DOHH2 (cell line): ENCODE results near the gene PPP2CA.
"Not testable (repeated sequence)": the region's sequence is repeated elsewhere in the genome, so short reads cannot be mapped to it uniquely, and the experiment has no call there.

ENCODE experiments used
- H3F3A ChIP-seq: fragments of 200-600 bp; sonication (generic), shearing (Covaris generic); 2 replicates; pipeline ENCODE4 v1.6.0; 2016; ENCODE audit warnings: antibody characterized with exemption, mild to moderate bottlenecking; ENCODE audit not compliant: control insufficient read depth, insufficient read depth
- H3K27ac ChIP-seq: fragments of 200-600 bp; sonication (generic); 2 replicates; pipeline ENCODE4 v1.5.1; 2014; ENCODE audit warnings: low read depth, mild to moderate bottlenecking, low read length, moderate library complexity
- H3K27me3 ChIP-seq: fragments of 200-600 bp; sonication (generic); 2 replicates; pipeline ENCODE4 v1.6.1; 2014; ENCODE audit warnings: mild to moderate bottlenecking, low read length, mixed read lengths; ENCODE audit not compliant: control insufficient read depth
- H3K36me3 ChIP-seq: fragments of 200-600 bp; sonication (generic); 2 replicates; pipeline ENCODE4 v1.6.1; 2014; ENCODE audit warnings: mild to moderate bottlenecking, low read length, moderate library complexity, mixed read lengths; ENCODE audit not compliant: control insufficient read depth
- H3K4me1 ChIP-seq: fragments of 200-600 bp; sonication (generic); 2 replicates; pipeline ENCODE4 v1.6.1; 2014; ENCODE audit warnings: mild to moderate bottlenecking, low read length, mixed read lengths; ENCODE audit not compliant: control insufficient read depth
- H3K4me2 ChIP-seq: fragments of 200-600 bp; sonication (generic); 2 replicates; pipeline ENCODE4 v1.6.0; 2014; ENCODE audit warnings: mild to moderate bottlenecking, low read length, moderate library complexity
- H3K4me3 ChIP-seq: fragments of 200-600 bp; sonication (generic); 2 replicates; pipeline ENCODE4 v1.5.1; 2014; ENCODE audit warnings: mild to moderate bottlenecking, low read length, mixed read lengths
- H3K79me2 ChIP-seq: fragments of 200-600 bp; sonication (generic); 2 replicates; pipeline ENCODE4 v1.6.1; 2014; ENCODE audit warnings: mild to moderate bottlenecking, low read length, mixed read lengths; ENCODE audit not compliant: control insufficient read depth
- H3K9me2 ChIP-seq: fragments of 200-600 bp; sonication (generic); replicated peaks from 2 replicates; pipeline ENCODE4 v1.6.1; 2014; ENCODE audit warnings: mild to moderate bottlenecking, low read length, mixed read lengths; ENCODE audit not compliant: control insufficient read depth
- H3K9me3 ChIP-seq: fragments of 200-600 bp; sonication (generic); 2 replicates; pipeline ENCODE4 v1.6.1; 2014; ENCODE audit warnings: antibody characterized with exemption, low read length, mixed read lengths; ENCODE audit not compliant: control insufficient read depth, insufficient read depth
- H4K20me1 ChIP-seq: fragments of 200-600 bp; sonication (generic); 2 replicates; pipeline ENCODE4 v1.6.0; 2014; ENCODE audit warnings: low read depth, mild to moderate bottlenecking, antibody characterized with exemption, low read length, moderate library complexity; ENCODE audit not compliant: control insufficient read depth, insufficient read depth
- EZH2phosphoT487 ChIP-seq: fragments of 200-600 bp; sonication (generic); IDR thresholded peaks from 2 replicates; pipeline ENCODE4 v1.6.1; 2017; ENCODE audit warnings: borderline replicate concordance, mild to moderate bottlenecking, antibody characterized with exemption, low read length, moderate library complexity, mixed read lengths
- TF ChIP-seq, protein P1 (sequence below): fragments of 200-600 bp; sonication (generic); IDR thresholded peaks from one replicate; pipeline ENCODE4 v1.5.1; 2014; ENCODE audit warnings: antibody characterized with exemption, mild to moderate bottlenecking, low read depth, low read length; ENCODE audit not compliant: poor library complexity, severe bottlenecking

The PPP2CA gene

GRCh38 chr5:134215757-134216156, 10.1 kb downstream of the PPP2CA start:
- peaks cover 13% of the 10 kb centered on the region for H3K4me1 ChIP-seq
- no peaks in the 10 kb centered on the region for H3F3A ChIP-seq
- H3K9me2 ChIP-seq: no peaks in the 10 kb centered on the region
- H3K79me2 ChIP-seq: peaks cover 100% of the 10 kb centered on the region
- H3K4me2 ChIP-seq: no peak overlapping the region
- no peaks in the 10 kb centered on the region for H3K9me3 ChIP-seq
- H4K20me1 ChIP-seq: peaks cover 46% of the 10 kb centered on the region
- peaks cover 54% of the 10 kb centered on the region for H3K36me3 ChIP-seq
- no peak overlapping the region for H3K4me3 ChIP-seq
- TF ChIP-seq, protein P1, sequence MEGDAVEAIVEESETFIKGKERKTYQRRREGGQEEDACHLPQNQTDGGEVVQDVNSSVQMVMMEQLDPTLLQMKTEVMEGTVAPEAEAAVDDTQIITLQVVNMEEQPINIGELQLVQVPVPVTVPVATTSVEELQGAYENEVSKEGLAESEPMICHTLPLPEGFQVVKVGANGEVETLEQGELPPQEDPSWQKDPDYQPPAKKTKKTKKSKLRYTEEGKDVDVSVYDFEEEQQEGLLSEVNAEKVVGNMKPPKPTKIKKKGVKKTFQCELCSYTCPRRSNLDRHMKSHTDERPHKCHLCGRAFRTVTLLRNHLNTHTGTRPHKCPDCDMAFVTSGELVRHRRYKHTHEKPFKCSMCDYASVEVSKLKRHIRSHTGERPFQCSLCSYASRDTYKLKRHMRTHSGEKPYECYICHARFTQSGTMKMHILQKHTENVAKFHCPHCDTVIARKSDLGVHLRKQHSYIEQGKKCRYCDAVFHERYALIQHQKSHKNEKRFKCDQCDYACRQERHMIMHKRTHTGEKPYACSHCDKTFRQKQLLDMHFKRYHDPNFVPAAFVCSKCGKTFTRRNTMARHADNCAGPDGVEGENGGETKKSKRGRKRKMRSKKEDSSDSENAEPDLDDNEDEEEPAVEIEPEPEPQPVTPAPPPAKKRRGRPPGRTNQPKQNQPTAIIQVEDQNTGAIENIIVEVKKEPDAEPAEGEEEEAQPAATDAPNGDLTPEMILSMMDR: no peak
- TF ChIP-seq EZH2phosphoT487: no peak
- no peaks in the 10 kb centered on the region for H3K27me3 ChIP-seq
- H3K27ac ChIP-seq: no peak overlapping the region

DNA sequence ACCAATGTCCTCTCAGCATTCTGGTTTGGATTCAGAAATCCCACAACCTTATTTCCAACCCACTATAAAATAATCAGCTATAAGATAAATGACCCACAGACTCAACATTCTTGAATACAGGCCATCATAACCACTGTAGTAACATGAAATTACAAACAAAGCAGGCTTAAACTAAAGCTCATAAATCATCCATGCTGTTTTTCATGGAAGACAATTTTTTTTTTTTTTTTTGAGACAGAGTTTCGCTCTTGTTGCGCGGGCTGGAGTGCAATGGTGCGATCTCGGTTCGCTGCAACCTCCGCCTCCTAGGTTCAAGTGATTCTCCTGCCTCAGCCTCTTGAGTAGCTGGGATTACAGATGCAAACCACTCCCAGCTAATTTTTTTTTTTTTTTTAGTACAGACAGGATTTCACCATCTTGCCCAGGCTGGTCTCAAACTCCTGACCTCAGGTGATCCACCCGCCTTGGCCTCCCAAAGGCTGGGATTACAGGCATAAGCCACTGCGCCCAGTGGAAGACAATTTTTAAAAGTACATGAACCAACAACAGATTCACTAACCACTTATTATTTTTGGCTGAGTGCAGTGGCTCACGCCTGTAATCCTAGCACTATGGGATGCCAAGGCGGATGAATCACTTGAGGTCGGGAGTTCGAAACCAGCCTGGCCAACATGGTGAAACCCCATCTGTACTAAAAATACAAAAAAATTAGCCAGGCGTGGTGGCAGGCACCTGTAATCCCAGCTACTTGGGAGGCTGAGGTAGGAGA, 14.4 kb downstream of the PPP2CA start:
- H3F3A ChIP-seq, H3K4me3 ChIP-seq, H3K9me3 ChIP-seq, H3K27me3 ChIP-seq, H3K27ac ChIP-seq, H3K4me2 ChIP-seq, H3K4me1 ChIP-seq, H3K9me2 ChIP-seq: not testable (repeated sequence)
- H3K79me2 ChIP-seq: peaks cover 100% of the 10 kb centered on the region
- H4K20me1 ChIP-seq: peaks cover 48% of the 10 kb centered on the region
- H3K36me3 ChIP-seq: peaks cover 47% of the 10 kb centered on the region

DNA sequence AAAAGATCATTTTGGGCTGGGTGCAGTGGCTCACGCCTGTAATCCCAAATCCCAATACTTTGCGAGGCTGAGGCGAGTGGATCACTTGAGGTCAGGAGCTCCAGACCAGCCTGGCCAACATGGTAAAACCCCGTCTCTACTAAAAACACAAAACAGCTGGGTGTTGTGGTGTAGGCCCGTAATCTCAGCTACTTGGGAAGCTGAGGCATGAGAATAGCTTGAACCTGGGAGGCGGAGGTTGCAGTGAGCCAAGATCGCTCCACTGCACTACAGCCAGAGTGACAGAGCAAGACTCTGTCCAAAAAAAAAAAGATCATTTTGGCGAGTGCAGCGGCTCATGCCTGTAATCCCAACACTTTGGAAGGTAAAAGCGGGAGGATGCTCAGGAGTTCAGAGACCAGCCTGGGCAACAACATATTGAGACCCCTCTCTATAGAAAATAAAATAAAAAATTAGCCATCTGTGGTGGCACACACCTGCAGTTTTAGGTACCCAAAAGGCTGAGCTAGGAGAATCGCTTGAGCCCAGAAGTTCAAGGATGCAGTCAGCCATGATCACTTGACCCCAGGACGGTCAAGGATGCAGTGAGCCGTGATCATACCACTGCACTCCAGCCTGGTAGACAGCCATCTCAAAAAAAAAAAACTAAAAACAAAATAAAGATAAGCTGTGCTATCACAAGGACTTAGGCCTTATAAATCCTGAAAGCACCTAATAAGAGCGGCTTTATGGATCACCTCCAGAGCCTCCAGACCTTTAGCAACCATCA, 16.2 kb downstream of the PPP2CA start:
- no peaks in the 10 kb centered on the region; the same call in 1 of the 2 replicates for H3K4me1 ChIP-seq
- peaks cover 62% of the 10 kb centered on the region for H3K36me3 ChIP-seq
- H3K79me2 ChIP-seq: peaks cover 100% of the 10 kb centered on the region
- peaks cover 48% of the 10 kb centered on the region for H4K20me1 ChIP-seq
- no peak overlapping the region for H3K4me3 ChIP-seq
- H3K27me3 ChIP-seq: no peaks in the 10 kb centered on the region
- TF ChIP-seq, protein P1: no peak
- TF ChIP-seq EZH2phosphoT487: no peak
- peaks cover 6% of the 10 kb centered on the region; the same call in 1 of the 2 replicates for H3F3A ChIP-seq
- H3K9me3 ChIP-seq: no peaks in the 10 kb centered on the region
- no peaks in the 10 kb centered on the region for H3K9me2 ChIP-seq
- no peak overlapping the region for H3K4me2 ChIP-seq
- no peak overlapping the region for H3K27ac ChIP-seq

- no peaks in the 10 kb centered on the region for H3K27me3 ChIP-seq
- H3K9me2 ChIP-seq: no peaks in the 10 kb centered on the region
- H4K20me1 ChIP-seq: peaks cover 43% of the 10 kb centered on the region
- H3K4me2 ChIP-seq: no peak overlapping the region
- TF ChIP-seq, protein P1: no peak
- no peak for TF ChIP-seq EZH2phosphoT487
- no peaks in the 10 kb centered on the region; the same call in 1 of the 2 replicates for H3K4me1 ChIP-seq
- no peak overlapping the region for H3K27ac ChIP-seq
- no peak overlapping the region for H3K4me3 ChIP-seq
- peaks cover 63% of the 10 kb centered on the region for H3K36me3 ChIP-seq
- no peaks in the 10 kb centered on the region for H3K9me3 ChIP-seq
- peaks cover 99% of the 10 kb centered on the region for H3K79me2 ChIP-seq
- peaks cover 6% of the 10 kb centered on the region; the same call in 1 of the 2 replicates for H3F3A ChIP-seq
Measured at GRCh38 chr5:134207696-134208095, 18.2 kb downstream of the PPP2CA start.
